Ovary (tissue), 3 donors: ENCODE results near the gene LDB3.

Experiments used
- POLR2A ChIP-seq: fragments of 450-650 bp; IDR thresholded peaks from one replicate; pipeline ENCODE4 v1.6.1; 2017; ENCODE audit warnings: antibody characterized with exemption, mild to moderate bottlenecking, moderate library complexity
- TF ChIP-seq, protein P1 (sequence below), 3 donors: fragments of 450-650 bp in 2 of 3; fragments of 200-600 bp in 1 of 3; IDR thresholded peaks; one replicate each; pipeline versions ENCODE4 v1.5.1 to v1.8.0; 2016 to 2022; ENCODE audit warnings: antibody characterized with exemption in 3 of 3, mild to moderate bottlenecking in 1 of 3
- donor health status: DM: no; HTN: no; CAD: no.

DNA sequence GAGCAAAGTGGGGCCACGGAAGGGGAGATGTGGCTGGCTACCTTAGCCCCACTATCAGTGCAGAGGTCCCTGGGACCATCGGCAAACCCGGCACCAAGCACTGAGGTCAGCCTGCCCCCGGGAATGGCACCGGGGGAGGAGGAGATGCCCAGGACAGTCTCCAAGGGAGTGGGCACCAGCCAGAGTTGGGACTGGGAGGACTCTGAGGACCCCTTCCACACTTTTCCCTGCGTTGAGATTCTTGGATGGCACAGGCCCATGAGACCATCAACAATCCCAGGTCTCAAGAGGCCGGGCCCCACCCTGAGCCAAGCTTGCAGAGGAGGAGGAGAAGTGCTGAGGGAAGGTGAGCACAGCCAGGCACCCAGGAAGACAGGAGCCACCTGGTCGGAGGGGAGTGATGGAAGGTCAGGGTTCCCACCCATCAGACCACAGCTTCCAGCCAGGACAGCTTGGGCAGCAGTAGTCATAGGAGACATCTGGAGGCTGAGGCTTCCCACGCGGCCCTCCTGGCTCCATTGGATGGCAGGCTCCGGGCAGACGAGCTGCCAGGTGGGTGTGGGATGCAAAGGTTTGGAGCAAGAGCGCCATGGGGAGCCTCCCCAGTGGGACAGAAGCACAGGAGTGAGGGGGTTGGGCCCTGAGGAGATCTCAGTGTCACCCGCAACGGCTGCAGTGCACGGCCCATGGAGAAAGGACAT lies 16.5 kb upstream of the LDB3 start:
- TF ChIP-seq, protein P1, sequence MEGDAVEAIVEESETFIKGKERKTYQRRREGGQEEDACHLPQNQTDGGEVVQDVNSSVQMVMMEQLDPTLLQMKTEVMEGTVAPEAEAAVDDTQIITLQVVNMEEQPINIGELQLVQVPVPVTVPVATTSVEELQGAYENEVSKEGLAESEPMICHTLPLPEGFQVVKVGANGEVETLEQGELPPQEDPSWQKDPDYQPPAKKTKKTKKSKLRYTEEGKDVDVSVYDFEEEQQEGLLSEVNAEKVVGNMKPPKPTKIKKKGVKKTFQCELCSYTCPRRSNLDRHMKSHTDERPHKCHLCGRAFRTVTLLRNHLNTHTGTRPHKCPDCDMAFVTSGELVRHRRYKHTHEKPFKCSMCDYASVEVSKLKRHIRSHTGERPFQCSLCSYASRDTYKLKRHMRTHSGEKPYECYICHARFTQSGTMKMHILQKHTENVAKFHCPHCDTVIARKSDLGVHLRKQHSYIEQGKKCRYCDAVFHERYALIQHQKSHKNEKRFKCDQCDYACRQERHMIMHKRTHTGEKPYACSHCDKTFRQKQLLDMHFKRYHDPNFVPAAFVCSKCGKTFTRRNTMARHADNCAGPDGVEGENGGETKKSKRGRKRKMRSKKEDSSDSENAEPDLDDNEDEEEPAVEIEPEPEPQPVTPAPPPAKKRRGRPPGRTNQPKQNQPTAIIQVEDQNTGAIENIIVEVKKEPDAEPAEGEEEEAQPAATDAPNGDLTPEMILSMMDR (IDR thresholded peaks at IDR 0.05), result no peak
- TF ChIP-seq POLR2A, result no peak
